H1 (cell line): Measurements from ENCODE around the gene DIO3. TPM values are rescaled to one million over a fixed set of nuclear protein-coding genes. Genes with fewer than 3 reads are reported as not detected.

ENCODE experiments used
- BRCA1 ChIP-seq: IDR thresholded peaks from 2 replicates; pipeline ENCODE4 v1.6.1; 2012; ENCODE audit warnings: low read depth, low read length, improper control_type of control experiment
- CBX8 ChIP-seq: fragments of 300-800, 300-1000 bp; sonication (generic); IDR thresholded peaks from 2 replicates; pipeline ENCODE4 v1.7.1; 2016; ENCODE audit warnings: low read depth, low read length, borderline replicate concordance
- CHD7 ChIP-seq: fragments of 300-600 bp; sonication (generic); IDR thresholded peaks from 2 replicates; pipeline ENCODE4 v1.7.1; 2012; ENCODE audit warnings: low read length, moderate library complexity, mild to moderate bottlenecking, inconsistent platforms; ENCODE audit not compliant: insufficient replicate concordance
- CTBP2 ChIP-seq: IDR thresholded peaks from 2 replicates; pipeline ENCODE4 v1.7.0; 2011; ENCODE audit warnings: borderline replicate concordance, mild to moderate bottlenecking, moderate library complexity, mixed read lengths, low read length; ENCODE audit not compliant: insufficient read depth, insufficient read length
- JUND ChIP-seq: IDR thresholded peaks from 2 replicates; pipeline ENCODE4 v1.6.1; 2011; ENCODE audit warnings: mild to moderate bottlenecking, improper control_type of control experiment, low read length
- MAX ChIP-seq: IDR thresholded peaks from 2 replicates; pipeline ENCODE4 v1.6.1; 2012; ENCODE audit warnings: inconsistent platforms
- PHF8 ChIP-seq: fragments of 200-600 bp; sonication (generic); conservative IDR thresholded peaks from 2 replicates; pipeline ENCODE4 v1.7.1; 2012; ENCODE audit warnings: low read depth, mild to moderate bottlenecking, inconsistent platforms, low read length, moderate library complexity
- RXRA ChIP-seq: IDR thresholded peaks from 2 replicates; pipeline ENCODE4 v1.6.1; 2011; ENCODE audit warnings: low read depth, mild to moderate bottlenecking, low read length, moderate library complexity; ENCODE audit not compliant: insufficient read depth
- SAP30 ChIP-seq: fragments of 300-600 bp; sonication (generic); IDR thresholded peaks from 2 replicates; pipeline ENCODE4 v1.7.1; 2012; ENCODE audit warnings: low read length, moderate library complexity, mild to moderate bottlenecking, inconsistent platforms; ENCODE audit not compliant: insufficient read depth, insufficient replicate concordance
- TEAD4 ChIP-seq: IDR thresholded peaks from 2 replicates; pipeline ENCODE4 v1.6.1; 2012; ENCODE audit warnings: low read depth, low read length, inconsistent platforms, mixed read lengths
- polyA plus RNA-seq, 7 experiments: library from polyadenylated mRNA; depleted of rRNA in 3 of 7; stranded (reverse) in 5 of 7; unstranded in 2 of 7; fragments of >200 nt in 5 of 7; fragments of 200-250 nt in 2 of 7; gene quantifications; 1 replicate in 5 of 7; 2 replicates in 1 of 7; 4 replicates in 1 of 7; pipeline versions ENCODE4 v1.2.1 to v1.2.3, GENCODE V29; 2011 to 2013; ENCODE audit warnings: missing spikeins in 2 of 7, mixed read lengths in 2 of 7
- total RNA-seq: library from RNA; stranded (reverse); fragmentation: NEBNext Ultra II Directional; extraction: Animal tissue kit (Norgen Biotek cat#: 25700); gene quantifications from 2 replicates; pipeline ENCODE4 v1.2.1, GENCODE V29; 2021

The DIO3 gene
- total and polyA plus RNA-seq, 2 of the 8 experiments (the other 6 are each of a cell fraction or from before 2014, with no cell fraction given): 0.17 to 0.19 TPM

- TF ChIP-seq CHD7 (no peak), SAP30 (no peak), BRCA1 (no peak), TEAD4 (no peak), RXRA (no peak), PHF8 (no peak), CTBP2 (no peak), CBX8 (no peak), JUND (no peak), MAX (no peak)
Measured at GRCh38 chr14:101549154-101549553, 12.1 kb upstream of the DIO3 start (continued).
